H1 (cell line): ENCODE results near the gene ANKRD12. TPM values are rescaled to one million over a fixed set of nuclear protein-coding genes. Genes with fewer than 3 reads are reported as not detected.

Source experiments
- CTCF ChIA-PET: fragments of 300-600 bp; sonication (Branson Sonifier 250); formaldehyde crosslinking; loops from one replicate; lab custom pipeline; 2021; ENCODE audit not compliant: partially characterized antibody; lab: Charles Lee
- POLR2A ChIA-PET: fragments of 300-600 bp; sonication (Branson Sonifier 250); formaldehyde crosslinking; loops from one replicate; lab custom pipeline; 2021; ENCODE audit warnings: inconsistent platforms; ENCODE audit not compliant: partially characterized antibody; lab: Charles Lee
- DNase-seq, 2 experiments: peaks; one replicate each; pipeline versions ENCODE4 v3.0.0 to v3.0.0-alpha.2; 2010 to 2022; ENCODE audit warnings: low spot score in 2 of 2, low read depth in 1 of 2, mixed read lengths in 1 of 2
- FAIRE-seq: peaks from 2 replicates; lab custom pipeline; 2011; peaks lifted over from hg19 to GRCh38; lab: Jason Lieb, UNC
- H2AFZ ChIP-seq: 2 replicates; pipeline ENCODE4 v1.8.1; 2012; ENCODE audit warnings: low read length, inconsistent platforms
- H2AK5ac ChIP-seq: 2 replicates; pipeline ENCODE4 v1.6.1; 2013; ENCODE audit warnings: low read depth, low read length
- H2BK120ac ChIP-seq: replicated peaks from 2 replicates; pipeline ENCODE3; 2013; ENCODE audit warnings: low read depth, low read length, inconsistent platforms
- H2BK12ac ChIP-seq: 2 replicates; pipeline ENCODE4 v1.6.1; 2013; ENCODE audit warnings: low read depth, low read length
- H2BK15ac ChIP-seq: 2 replicates; pipeline ENCODE4 v1.6.1; 2013; ENCODE audit warnings: low read length
- H2BK20ac ChIP-seq: 2 replicates; pipeline ENCODE4 v1.6.1; 2013; ENCODE audit warnings: low read length
- H2BK5ac ChIP-seq: 2 replicates; pipeline ENCODE4 v1.6.1; 2013; ENCODE audit warnings: low read depth, low read length
- H3K14ac ChIP-seq: 2 replicates; pipeline ENCODE4 v1.6.1; 2013; ENCODE audit warnings: inconsistent platforms; ENCODE audit not compliant: insufficient read length
- H3K18ac ChIP-seq: 2 replicates; pipeline ENCODE4 v1.6.1; 2013; ENCODE audit warnings: low read length; ENCODE audit errors: extremely low read depth
- H3K23ac ChIP-seq: 2 replicates; pipeline ENCODE4 v1.6.1; 2013; ENCODE audit warnings: inconsistent platforms; ENCODE audit not compliant: insufficient read length
- H3K23me2 ChIP-seq: 2 replicates; pipeline ENCODE4 v1.6.1; 2013; ENCODE audit warnings: low read depth, low read length
- H3K27ac ChIP-seq: 2 replicates; pipeline ENCODE4 v1.6.1; 2011; ENCODE audit warnings: low read depth, low read length, inconsistent platforms
- H3K27me3 ChIP-seq, 4 experiments: replicated peaks in 1 of 4; 1 replicate in 1 of 4; 2 replicates in 3 of 4; pipeline versions ENCODE4 v1.6.1 to v1.8.1; 2011 to 2013; ENCODE audit warnings: low read length in 3 of 4, mild to moderate bottlenecking in 3 of 4, inconsistent platforms in 2 of 4, mixed read lengths in 2 of 4, moderate library complexity in 1 of 4; ENCODE audit not compliant: control insufficient read depth in 3 of 4, insufficient read depth in 3 of 4; ENCODE audit errors: extremely low read depth in 1 of 4
- H3K36me3 ChIP-seq, 4 experiments: 2 replicates each; pipeline versions ENCODE4 v1.6.1 to v1.8.1; 2011 to 2013; ENCODE audit warnings: mild to moderate bottlenecking in 4 of 4, low read length in 3 of 4, moderate library complexity in 2 of 4, control low read depth in 1 of 4, inconsistent platforms in 1 of 4; ENCODE audit not compliant: insufficient read depth in 4 of 4, control insufficient read depth in 2 of 4
- H3K4ac ChIP-seq: replicated peaks from 2 replicates; pipeline ENCODE3; 2013; ENCODE audit warnings: low read length, low read depth, mixed read lengths, inconsistent platforms; ENCODE audit not compliant: insufficient read length
- H3K4me1 ChIP-seq, 4 experiments: replicated peaks in 1 of 4; 1 replicate in 1 of 4; 2 replicates in 3 of 4; pipeline versions ENCODE4 v1.6.1 to v1.8.1; 2011 to 2013; ENCODE audit warnings: low read length in 3 of 4, inconsistent platforms in 2 of 4, mixed read lengths in 1 of 4; ENCODE audit not compliant: insufficient read depth in 4 of 4, control insufficient read depth in 3 of 4
- H3K4me2 ChIP-seq, 2 experiments: 2 replicates each; pipeline versions ENCODE4 v1.6.1 to v1.8.1; 2011 to 2013; ENCODE audit warnings: low read depth in 2 of 2, low read length in 2 of 2, control low read depth in 1 of 2, inconsistent platforms in 1 of 2, mild to moderate bottlenecking in 1 of 2; ENCODE audit not compliant: insufficient read depth in 1 of 2
- H3K4me3 ChIP-seq, 4 experiments: fragments of 200-600, 300-600 bp in 1 of 4; sonication (generic), shearing (Covaris generic), sonication (Bioruptor Twin) in 1 of 4; 2 replicates each; pipeline versions ENCODE4 v1.5.1 to v1.8.1; 2011 to 2016; ENCODE audit warnings: low read length in 4 of 4, low read depth in 3 of 4, control low read depth in 2 of 4, inconsistent platforms in 2 of 4, mild to moderate bottlenecking in 2 of 4, mixed read lengths in 1 of 4, moderate library complexity in 1 of 4; ENCODE audit not compliant: insufficient read depth in 2 of 4; ENCODE audit errors: extremely low read depth in 1 of 4
- H3K56ac ChIP-seq: replicated peaks from 2 replicates; pipeline ENCODE3; 2013; ENCODE audit warnings: low read depth, mild to moderate bottlenecking, mixed read lengths, low read length, inconsistent platforms; ENCODE audit not compliant: insufficient read length
- H3K79me1 ChIP-seq: 2 replicates; pipeline ENCODE4 v1.6.1; 2013; ENCODE audit warnings: low read depth, low read length, control low read depth
- H3K79me2 ChIP-seq, 2 experiments: 2 replicates each; pipeline versions ENCODE4 v1.6.1 to v1.8.1; 2012 to 2013; ENCODE audit warnings: low read length in 2 of 2, mild to moderate bottlenecking in 2 of 2, inconsistent platforms in 1 of 2; ENCODE audit not compliant: insufficient read depth in 2 of 2, control insufficient read depth in 1 of 2
- H3K9ac ChIP-seq, 4 experiments: replicated peaks in 1 of 4; 1 replicate in 1 of 4; 2 replicates in 3 of 4; pipeline versions ENCODE4 v1.6.1 to v1.8.1; 2011 to 2013; ENCODE audit warnings: low read depth in 3 of 4, low read length in 3 of 4, control low read depth in 2 of 4, mild to moderate bottlenecking in 2 of 4, moderate library complexity in 2 of 4, inconsistent platforms in 1 of 4; ENCODE audit errors: extremely low read depth in 1 of 4
- H3K9me3 ChIP-seq, 2 experiments: 2 replicates each; pipeline versions ENCODE4 v1.6.1 to v1.8.1; 2012 to 2013; ENCODE audit warnings: mild to moderate bottlenecking in 2 of 2, moderate library complexity in 2 of 2, control low read depth in 1 of 2, inconsistent platforms in 1 of 2, low read depth in 1 of 2, low read length in 1 of 2, mixed read lengths in 1 of 2; ENCODE audit not compliant: insufficient read depth in 2 of 2
- H4K20me1 ChIP-seq, 2 experiments: replicated peaks in 1 of 2; 2 replicates each; pipeline versions ENCODE3 to v1.8.1; 2011 to 2013; ENCODE audit warnings: inconsistent platforms in 2 of 2, low read length in 2 of 2, mild to moderate bottlenecking in 1 of 2; ENCODE audit not compliant: insufficient read depth in 2 of 2, control insufficient read depth in 1 of 2
- H4K5ac ChIP-seq: 2 replicates; pipeline ENCODE4 v1.6.1; 2013; ENCODE audit warnings: low read length, low read depth, mixed read lengths, inconsistent platforms; ENCODE audit not compliant: insufficient read length
- H4K8ac ChIP-seq: 2 replicates; pipeline ENCODE4 v1.8.0; 2013; ENCODE audit warnings: mild to moderate bottlenecking, moderate library complexity, low read length, inconsistent platforms; ENCODE audit not compliant: insufficient read depth; ENCODE audit errors: extremely low read depth
- H4K91ac ChIP-seq: replicated peaks from 2 replicates; pipeline ENCODE3; 2013; ENCODE audit warnings: low read length, mixed read lengths, inconsistent platforms; ENCODE audit not compliant: insufficient read length
- ASH2L ChIP-seq: fragments of 200-600, 300-600 bp; sonication (generic); IDR thresholded peaks from one replicate; pipeline ENCODE4 v1.7.1; 2017; ENCODE audit warnings: low read length
- ATF2 ChIP-seq: IDR thresholded peaks from 2 replicates; pipeline ENCODE4 v1.6.1; 2012; ENCODE audit warnings: low read length, inconsistent platforms
- EP300 ChIP-seq, 2 experiments: IDR thresholded peaks; 1 replicate in 1 of 2; 2 replicates in 1 of 2; pipeline ENCODE4 v1.6.1; 2011 to 2012; ENCODE audit warnings: low read depth in 2 of 2, low read length in 2 of 2, mild to moderate bottlenecking in 2 of 2, borderline replicate concordance in 1 of 2, inconsistent platforms in 1 of 2, moderate library complexity in 1 of 2
- MAX ChIP-seq: IDR thresholded peaks from 2 replicates; pipeline ENCODE4 v1.6.1; 2012; ENCODE audit warnings: inconsistent platforms
- RNF2 ChIP-seq: fragments of 200-900, 300-1000 bp; sonication (generic); IDR thresholded peaks from 2 replicates; pipeline ENCODE4 v1.7.1; 2016; ENCODE audit warnings: borderline replicate concordance, low read depth, mild to moderate bottlenecking, antibody characterized with exemption, low read length; ENCODE audit not compliant: poor library complexity, severe bottlenecking; ENCODE audit errors: missing control alignments
- TAF7 ChIP-seq: optimal IDR thresholded peaks from 2 replicates; pipeline ENCODE3; 2011; ENCODE audit warnings: low read depth, mild to moderate bottlenecking, inconsistent platforms, low read length, moderate library complexity, borderline replicate concordance
- WGBS, 2 experiments: shearing (Covaris generic) in 1 of 2; methylation state at CpG; one replicate each; pipeline versions ENCODE4 v1.1.6 to v1.1.7; 2013 to 2015; ENCODE audit warnings: low lambda C conversion rate in 2 of 2, mixed read lengths in 2 of 2, inconsistent platforms in 1 of 2, low coverage in 1 of 2, missing lambda C conversion rate in 1 of 2; ENCODE audit not compliant: insufficient replicate concordance in 2 of 2, insufficient coverage in 1 of 2, insufficient read length in 1 of 2; ENCODE audit errors: extremely low coverage in 1 of 2, missing lambda C conversion rate in 1 of 2; 5-methylcytosine and 5-hydroxymethylcytosine counted together
- polyA plus RNA-seq, 7 experiments: library from polyadenylated mRNA; depleted of rRNA in 3 of 7; stranded (reverse) in 5 of 7; unstranded in 2 of 7; fragments of >200 nt in 5 of 7; fragments of 200-250 nt in 2 of 7; gene quantifications; 1 replicate in 5 of 7; 2 replicates in 1 of 7; 4 replicates in 1 of 7; pipeline versions ENCODE4 v1.2.1 to v1.2.3, GENCODE V29; 2011 to 2013; ENCODE audit warnings: missing spikeins in 2 of 7, mixed read lengths in 2 of 7
- total RNA-seq: library from RNA; stranded (reverse); fragmentation: NEBNext Ultra II Directional; extraction: Animal tissue kit (Norgen Biotek cat#: 25700); gene quantifications from 2 replicates; pipeline ENCODE4 v1.2.1, GENCODE V29; 2021
- TF ChIP-seq, protein P1 (sequence below): IDR thresholded peaks from 2 replicates; pipeline ENCODE4 v1.6.1; 2011; ENCODE audit warnings: low read depth, mild to moderate bottlenecking, low read length; ENCODE audit not compliant: insufficient read depth
- TF ChIP-seq, protein P2 (sequence below): IDR thresholded peaks from 2 replicates; pipeline ENCODE4 v1.6.1; 2011; ENCODE audit warnings: low read length, improper control_type of control experiment

Gene ANKRD12
- total and polyA plus RNA-seq, 2 of the 8 experiments (the other 6 are each of a cell fraction or from before 2014, with no cell fraction given), result 2.6 to 37.9 TPM

GRCh38 chr18:9216459-9216858, 79.9 kb downstream of the ANKRD12 start:
- Histone ChIP-seq H3K27me3 (no peaks in the 10 kb centered on the region), H3K18ac (no peak overlapping the region), H3K4me2 (no peak overlapping the region), H2BK12ac (no peak overlapping the region), H3K56ac (no peak overlapping the region), H4K91ac (no peak overlapping the region), H2BK120ac (no peak overlapping the region), H2BK15ac (no peak overlapping the region), H3K9ac (no peak overlapping the region), H3K23ac (no peak overlapping the region), H3K23me2 (no peaks in the 10 kb centered on the region), H4K8ac (no peak overlapping the region), H4K20me1 (no peaks in the 10 kb centered on the region), H3K4ac (no peak overlapping the region), H3K4me1 (no peaks in the 10 kb centered on the region), H2BK5ac (no peak overlapping the region), H3K27ac (no peak overlapping the region), H3K79me2 (no peaks in the 10 kb centered on the region), H3K9me3 (no peaks in the 10 kb centered on the region), H4K5ac (no peak overlapping the region), H2AK5ac (no peak overlapping the region), H2AFZ (no peak overlapping the region), H2BK20ac (no peak overlapping the region), H3K36me3 (peaks cover 0 to 7% (median 4%) of the 10 kb centered on the region in 4 experiments; a peak in 3 of 8 replicates), H3K79me1 (no peaks in the 10 kb centered on the region), H3K4me3 (no peak overlapping the region), H3K14ac (no peak overlapping the region)
- DNase-seq, result no peak
- CTCF ChIA-PET, result no interaction called here
- FAIRE-seq, result no peak
- WGBS, 2 experiments, result 91% methylated on average over 3 of the region's 3 CpGs; no CpG with 5 or more reads in 1 of the 2 experiments
- POLR2A ChIA-PET, result interaction anchor here (0.9 kb wide), 1 partner anchor 81 kb away, joined by 3 read pairs; no protein-coding TSS in a partner anchor
- TF ChIP-seq ATF2 (no peak), ASH2L (no peak), EP300 (IDR thresholded peaks at IDR 0.05; ENCODE audit: borderline replicate concordance in 1 of 2, low read depth in 2 of 2, low read length in 2 of 2) (no peak), TAF7 (no peak), MAX (no peak), RNF2 (no peak)
- TF ChIP-seq, protein P1, sequence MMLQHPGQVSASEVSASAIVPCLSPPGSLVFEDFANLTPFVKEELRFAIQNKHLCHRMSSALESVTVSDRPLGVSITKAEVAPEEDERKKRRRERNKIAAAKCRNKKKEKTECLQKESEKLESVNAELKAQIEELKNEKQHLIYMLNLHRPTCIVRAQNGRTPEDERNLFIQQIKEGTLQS, result no peak
- TF ChIP-seq, protein P2, sequence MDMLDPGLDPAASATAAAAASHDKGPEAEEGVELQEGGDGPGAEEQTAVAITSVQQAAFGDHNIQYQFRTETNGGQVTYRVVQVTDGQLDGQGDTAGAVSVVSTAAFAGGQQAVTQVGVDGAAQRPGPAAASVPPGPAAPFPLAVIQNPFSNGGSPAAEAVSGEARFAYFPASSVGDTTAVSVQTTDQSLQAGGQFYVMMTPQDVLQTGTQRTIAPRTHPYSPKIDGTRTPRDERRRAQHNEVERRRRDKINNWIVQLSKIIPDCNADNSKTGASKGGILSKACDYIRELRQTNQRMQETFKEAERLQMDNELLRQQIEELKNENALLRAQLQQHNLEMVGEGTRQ, result no peak
